Upper lobe of left lung (tissue), 6 donors: ENCODE measurements around the gene SUSD5. TPM values are rescaled to one million over a fixed set of nuclear protein-coding genes. Genes with fewer than 3 reads are reported as not detected.

Experiments used
- ATAC-seq, 2 donors: fragments of 200-7000 bp; cut with Tn5 transposase; one replicate each; pipeline ENCODE4 v1.9.1; 2022; ENCODE audit warnings: mild to moderate bottlenecking in 2 of 2, moderate library complexity in 2 of 2; ENCODE audit not compliant: low FRiP score in 2 of 2
- DNase-seq, 2 donors: peaks; one replicate each; pipeline ENCODE4 v3.0.0-alpha.2; 2019 to 2020
- H3K27ac ChIP-seq, 4 donors: fragments of 200-600 bp; sonication (generic); one replicate each; pipeline ENCODE4 v1.5.1; 2016 to 2019
- H3K27me3 ChIP-seq, 4 donors: fragments of 200-600 bp; sonication (generic); one replicate each; pipeline ENCODE4 v1.5.1; 2017 to 2019
- H3K36me3 ChIP-seq, 4 donors: fragments of 200-600 bp; sonication (generic); one replicate each; pipeline ENCODE4 v1.5.1; 2016 to 2019
- H3K4me1 ChIP-seq, 4 donors: fragments of 200-600 bp; sonication (generic); one replicate each; pipeline ENCODE4 v1.5.1; 2018 to 2019
- H3K4me3 ChIP-seq, 4 donors: fragments of 200-600 bp; sonication (generic); one replicate each; pipeline ENCODE4 v1.5.1; 2017 to 2019; ENCODE audit warnings: mild to moderate bottlenecking in 2 of 4, moderate library complexity in 1 of 4
- H3K9me3 ChIP-seq, 4 donors: fragments of 200-600 bp; sonication (generic); one replicate each; pipeline ENCODE4 v1.5.1; 2018 to 2019
- EP300 ChIP-seq, 4 donors: sonication (generic); formaldehyde crosslinking; IDR thresholded peaks; one replicate each; pipeline ENCODE4 v1.5.1; 2017; ENCODE audit warnings: antibody characterized with exemption in 4 of 4, control low read depth in 2 of 4
- POLR2A ChIP-seq, 4 donors: fragments of 450-650 bp; IDR thresholded peaks; one replicate each; pipeline ENCODE4 v1.5.1; 2016 to 2017; ENCODE audit warnings: antibody characterized with exemption in 4 of 4, mild to moderate bottlenecking in 2 of 4
- POLR2AphosphoS5 ChIP-seq, 2 donors: sonication (generic); formaldehyde crosslinking; IDR thresholded peaks; one replicate each; pipeline ENCODE4 v1.5.1; 2017; ENCODE audit warnings: antibody characterized with exemption in 2 of 2
- WGBS, 2 donors: methylation state at CpG; one replicate each; pipeline ENCODE4 v1.1.5; 2017 to 2018; 5-methylcytosine and 5-hydroxymethylcytosine counted together
- total RNA-seq, 6 donors: library from RNA; depleted of rRNA in 4 of 6; stranded (reverse); fragments of >200 nt in 4 of 6; gene quantifications; one replicate each; pipeline versions ENCODE4 v1.1.0 to v1.2.1, GENCODE V29; 2016 to 2021
- TF ChIP-seq, protein P1 (sequence below), 6 experiments: fragments of 450-650 bp in 4 of 6; fragments of 200-600 bp in 2 of 6; sonication (generic) in 2 of 6; IDR thresholded peaks; one replicate each; pipeline ENCODE4 v1.5.1; 2016 to 2019; ENCODE audit warnings: antibody characterized with exemption in 6 of 6
- donor health status: DM: no; HTN: no; CAD: no; lungs with moderate emphysema.
- donor health status: DM: no; HTN: yes; CAD: no; lungs with severe emphysema.

SUSD5 gene
- total RNA-seq, 6 donors from 2014 or later = 0.20 to 1.1 (median 0.96) TPM; not detected in 2

DNA sequence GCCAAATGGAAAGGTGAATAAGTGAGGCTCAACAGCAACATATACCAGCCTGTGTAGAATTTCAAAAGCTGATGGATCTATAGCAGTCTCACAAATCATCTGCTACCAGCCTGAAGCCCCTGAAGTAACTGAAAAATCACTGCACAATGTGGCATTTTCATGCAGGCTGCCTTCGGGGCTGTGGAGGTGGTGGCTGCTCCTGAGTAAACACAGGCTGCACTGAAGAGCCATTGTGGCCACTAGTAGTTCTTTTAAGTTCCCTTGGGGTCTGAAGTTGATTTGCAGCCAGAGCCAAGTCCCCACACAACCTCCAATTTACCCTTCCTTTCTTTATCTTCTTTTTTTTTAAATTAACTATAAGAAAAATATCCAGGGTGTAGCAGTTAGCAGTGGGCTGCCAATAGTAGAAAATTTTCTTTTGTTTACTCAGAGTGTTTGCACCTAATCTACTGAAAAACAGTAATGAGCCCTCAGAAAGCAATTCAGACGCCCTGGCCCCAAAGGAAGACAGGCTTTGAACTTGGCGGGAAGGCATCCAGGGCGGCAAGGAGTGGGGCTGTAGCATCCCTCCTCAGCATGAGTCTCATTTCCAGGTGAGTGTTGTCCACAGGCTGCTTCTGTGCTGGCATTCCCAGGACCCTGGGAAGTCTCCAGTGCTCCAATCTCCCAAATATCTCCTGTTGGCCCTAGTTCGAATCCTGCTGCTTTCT, 13.3 kb upstream of the SUSD5 start:
- Histone ChIP-seq H3K36me3 (no peaks in the 10 kb centered on the region), H3K27me3 (no peaks in the 10 kb centered on the region), H3K9me3 (no peaks in the 10 kb centered on the region), H3K27ac (no peak overlapping the region), H3K4me3 (no peak overlapping the region), H3K4me1 (peaks cover 0 to 12% (median 5%) of the 10 kb centered on the region in 4 donors)
- ATAC-seq = no peak
- DNase-seq = no peak
- TF ChIP-seq, protein P1, sequence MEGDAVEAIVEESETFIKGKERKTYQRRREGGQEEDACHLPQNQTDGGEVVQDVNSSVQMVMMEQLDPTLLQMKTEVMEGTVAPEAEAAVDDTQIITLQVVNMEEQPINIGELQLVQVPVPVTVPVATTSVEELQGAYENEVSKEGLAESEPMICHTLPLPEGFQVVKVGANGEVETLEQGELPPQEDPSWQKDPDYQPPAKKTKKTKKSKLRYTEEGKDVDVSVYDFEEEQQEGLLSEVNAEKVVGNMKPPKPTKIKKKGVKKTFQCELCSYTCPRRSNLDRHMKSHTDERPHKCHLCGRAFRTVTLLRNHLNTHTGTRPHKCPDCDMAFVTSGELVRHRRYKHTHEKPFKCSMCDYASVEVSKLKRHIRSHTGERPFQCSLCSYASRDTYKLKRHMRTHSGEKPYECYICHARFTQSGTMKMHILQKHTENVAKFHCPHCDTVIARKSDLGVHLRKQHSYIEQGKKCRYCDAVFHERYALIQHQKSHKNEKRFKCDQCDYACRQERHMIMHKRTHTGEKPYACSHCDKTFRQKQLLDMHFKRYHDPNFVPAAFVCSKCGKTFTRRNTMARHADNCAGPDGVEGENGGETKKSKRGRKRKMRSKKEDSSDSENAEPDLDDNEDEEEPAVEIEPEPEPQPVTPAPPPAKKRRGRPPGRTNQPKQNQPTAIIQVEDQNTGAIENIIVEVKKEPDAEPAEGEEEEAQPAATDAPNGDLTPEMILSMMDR (IDR thresholded peaks at IDR 0.05) = no peak
- TF ChIP-seq POLR2A (IDR thresholded peaks at IDR 0.05) (no peak), EP300 (IDR thresholded peaks at IDR 0.05) (no peak), POLR2AphosphoS5 (IDR thresholded peaks at IDR 0.05) (no peak)
- WGBS, 2 donors = 49 to 51% methylated on average over 5 of the region's 5 CpGs

DNA sequence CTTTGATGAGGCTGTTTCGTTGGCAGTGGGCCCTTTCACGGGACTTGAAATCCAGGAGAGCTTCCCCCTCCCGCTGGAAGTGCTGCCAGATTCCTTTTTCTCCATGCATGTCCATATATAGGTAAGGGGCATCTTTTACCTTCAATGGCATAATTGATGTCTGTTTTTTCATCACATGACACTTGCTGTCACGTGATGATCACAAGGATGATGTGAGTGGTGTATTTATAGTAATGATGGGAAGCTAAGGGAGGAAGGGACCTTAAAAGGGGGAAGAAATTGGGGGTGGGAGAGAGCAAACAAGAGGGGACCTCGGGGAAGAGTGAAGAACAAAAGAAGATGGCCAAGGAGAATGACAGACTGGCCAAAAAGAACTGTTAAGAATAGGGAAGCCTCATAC, 11.3 kb upstream of the SUSD5 start:
- Histone ChIP-seq H3K27ac (no peak overlapping the region), H3K27me3 (no peaks in the 10 kb centered on the region), H3K4me1 (peaks cover 0 to 12% (median 5%) of the 10 kb centered on the region in 4 donors), H3K4me3 (no peak overlapping the region), H3K36me3 (no peaks in the 10 kb centered on the region), H3K9me3 (no peaks in the 10 kb centered on the region)
- TF ChIP-seq POLR2AphosphoS5 (IDR thresholded peaks at IDR 0.05) (no peak), EP300 (IDR thresholded peaks at IDR 0.05) (no peak), POLR2A (IDR thresholded peaks at IDR 0.05) (no peak)
- TF ChIP-seq, protein P1 (IDR thresholded peaks at IDR 0.05) = no peak
- DNase-seq (no peak), ATAC-seq (no peak)
- 59 to 68% methylated on average over 5 of the region's 5 CpGs for WGBS, 2 donors

DNA sequence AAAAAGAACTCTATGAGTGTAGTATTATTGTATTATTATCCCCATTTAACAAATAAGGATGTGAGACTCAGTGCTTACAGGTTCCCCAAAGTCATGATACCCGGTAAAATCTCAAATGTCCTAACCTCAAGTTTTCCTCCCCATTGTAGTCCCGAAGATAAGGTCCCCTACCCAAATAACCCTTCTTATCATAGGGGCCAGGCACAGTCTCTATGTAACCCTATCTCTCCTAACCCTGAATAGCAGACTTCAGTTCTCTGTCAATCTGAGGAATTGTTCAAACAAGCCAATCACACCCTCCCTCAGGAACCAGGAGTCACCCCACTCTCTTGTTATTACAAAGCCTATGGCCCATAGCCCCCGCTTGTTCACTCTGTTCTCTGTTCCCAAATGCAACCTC, 10.5 kb upstream of the SUSD5 start:
- Histone ChIP-seq H3K36me3 (no peaks in the 10 kb centered on the region), H3K27ac (no peak overlapping the region), H3K4me3 (no peak overlapping the region), H3K27me3 (no peaks in the 10 kb centered on the region), H3K9me3 (no peaks in the 10 kb centered on the region), H3K4me1 (peaks cover 0 to 12% (median 5%) of the 10 kb centered on the region in 4 donors)
- DNase-seq (no peak), ATAC-seq (no peak)
- TF ChIP-seq, protein P1 (IDR thresholded peaks at IDR 0.05) = no peak
- TF ChIP-seq POLR2AphosphoS5 (IDR thresholded peaks at IDR 0.05) (no peak), EP300 (IDR thresholded peaks at IDR 0.05) (no peak), POLR2A (IDR thresholded peaks at IDR 0.05) (no peak)
- WGBS, 2 donors = 76 to 88% methylated on average over 3 of the region's 3 CpGs

DNA sequence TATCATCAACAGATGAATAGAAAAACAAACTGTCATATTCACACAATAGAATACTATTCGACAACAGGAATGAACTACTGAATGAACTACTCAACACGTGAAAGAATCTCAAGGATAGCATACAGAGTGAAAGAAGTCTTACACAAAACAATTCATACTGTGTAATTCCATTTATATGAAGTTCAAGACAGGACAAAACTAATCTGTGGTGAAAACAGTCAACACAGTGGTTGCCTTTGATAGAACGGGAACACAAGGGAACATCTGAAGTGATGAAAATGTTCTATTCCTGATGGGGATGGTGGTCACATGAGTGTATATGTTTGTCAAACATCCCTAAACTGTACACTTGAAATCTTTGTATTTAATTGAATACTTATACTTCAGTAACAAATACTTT, 2.6 kb upstream of the SUSD5 start:
- H3K9me3 ChIP-seq = no peaks in the 10 kb centered on the region
- H3K36me3 ChIP-seq = no peaks in the 10 kb centered on the region
- no peak for DNase-seq
- H3K27me3 ChIP-seq = peaks cover 0 to 14% (median 4%) of the 10 kb centered on the region in 4 donors
- no peak for TF ChIP-seq POLR2AphosphoS5 (IDR thresholded peaks at IDR 0.05)
- no peak for TF ChIP-seq POLR2A (IDR thresholded peaks at IDR 0.05)
- TF ChIP-seq, protein P1 (IDR thresholded peaks at IDR 0.05) = no peak
- TF ChIP-seq EP300 (IDR thresholded peaks at IDR 0.05) = no peak
- no peak for ATAC-seq
- 71 to 86% methylated on average over 3 of the region's 3 CpGs for WGBS, 2 donors
- no peak overlapping the region for H3K4me3 ChIP-seq
- H3K4me1 ChIP-seq = peaks cover 7 to 16% (median 10%) of the 10 kb centered on the region in 4 donors
- no peak overlapping the region for H3K27ac ChIP-seq

DNA sequence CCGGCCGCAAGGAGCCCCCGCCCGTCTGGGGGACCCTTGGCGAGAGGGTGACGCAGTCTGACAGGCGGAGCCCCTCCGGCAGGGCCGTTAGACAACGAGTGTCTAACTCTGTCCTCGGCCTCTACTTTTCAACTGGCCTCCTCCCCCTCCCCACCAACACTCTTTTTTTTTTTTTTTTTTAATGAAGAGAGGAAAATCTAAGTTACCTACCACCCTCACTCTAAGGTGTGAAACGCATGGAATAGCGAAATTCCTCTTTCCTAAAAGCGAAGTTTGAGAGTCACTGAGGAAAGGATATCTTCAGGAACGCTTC, 521 bp upstream of the SUSD5 start:
- no peak for TF ChIP-seq EP300 (IDR thresholded peaks at IDR 0.05)
- no peak for TF ChIP-seq POLR2AphosphoS5 (IDR thresholded peaks at IDR 0.05)
- TF ChIP-seq, protein P1 (IDR thresholded peaks at IDR 0.05) = no peak
- no peak for TF ChIP-seq POLR2A (IDR thresholded peaks at IDR 0.05)
- peak overlapping the region in 3 of 4 donors; percentile 41 to 48 (median 48) for H3K4me3 ChIP-seq
- H3K9me3 ChIP-seq = no peaks in the 10 kb centered on the region
- DNase-seq (no peak), ATAC-seq (no peak)
- no peak overlapping the region for H3K27ac ChIP-seq
- 12 to 14% methylated on average over 13 to 15 of the region's 15 CpGs for WGBS, 2 donors
- H3K27me3 ChIP-seq = peaks cover 0 to 14% (median 4%) of the 10 kb centered on the region in 4 donors
- no peaks in the 10 kb centered on the region for H3K36me3 ChIP-seq
- peaks cover 7 to 16% (median 10%) of the 10 kb centered on the region in 4 donors for H3K4me1 ChIP-seq
